Effector memory CD4-positive, alpha-beta T cell (primary cell): ENCODE data around the gene TMC4.

Experiments
- DNase-seq, 3 donors: peaks; one replicate each; pipeline ENCODE4 v3.0.0-alpha.2; 2020
- H3K27ac ChIP-seq: 2 replicates; pipeline ENCODE4 v1.7.0; 2013; ENCODE audit warnings: mild to moderate bottlenecking, low read length, moderate library complexity; ENCODE audit not compliant: insufficient read depth, poor library complexity, severe bottlenecking
- H3K27me3 ChIP-seq: replicated peaks from 2 replicates; pipeline ENCODE4 v1.7.0; 2013; ENCODE audit warnings: mild to moderate bottlenecking, low read length; ENCODE audit not compliant: insufficient read depth, control insufficient read depth, poor library complexity, severe bottlenecking
- H3K36me3 ChIP-seq: 2 replicates; pipeline ENCODE4 v1.7.0; 2013; ENCODE audit warnings: mild to moderate bottlenecking, low read length, moderate library complexity; ENCODE audit not compliant: control insufficient read depth, insufficient read depth
- H3K4me1 ChIP-seq: 2 replicates; pipeline ENCODE4 v1.7.0; 2013; ENCODE audit warnings: low read length, mild to moderate bottlenecking; ENCODE audit not compliant: control insufficient read depth, insufficient read depth, poor library complexity, severe bottlenecking
- H3K4me3 ChIP-seq: 2 replicates; pipeline ENCODE4 v1.7.0; 2013; ENCODE audit warnings: low read length, low read depth, mild to moderate bottlenecking; ENCODE audit not compliant: insufficient read depth, poor library complexity, severe bottlenecking
- H3K9me3 ChIP-seq: 2 replicates; pipeline ENCODE4 v1.7.0; 2013; ENCODE audit warnings: mild to moderate bottlenecking, low read length, moderate library complexity; ENCODE audit not compliant: control insufficient read depth

TMC4 gene

GRCh38 chr19:54165222-54165621 is 7.7 kb downstream of the TMC4 start:
- DNase-seq = no peak
- Histone ChIP-seq H3K27me3 (no peaks in the 10 kb centered on the region), H3K9me3 (no peaks in the 10 kb centered on the region), H3K27ac (no peak overlapping the region), H3K4me1 (peaks cover 33% of the 10 kb centered on the region), H3K36me3 (no peaks in the 10 kb centered on the region), H3K4me3 (no peak overlapping the region)

GRCh38 chr19:54164369-54165068 is 8.4 kb downstream of the TMC4 start:
- Histone ChIP-seq H3K4me3 (no peak overlapping the region), H3K27me3 (no peaks in the 10 kb centered on the region), H3K36me3 (no peaks in the 10 kb centered on the region), H3K27ac (no peak overlapping the region), H3K4me1 (peaks cover 35% of the 10 kb centered on the region), H3K9me3 (no peaks in the 10 kb centered on the region)
- DNase-seq = peak; percentile 56 to 71 (median 58)

DNA sequence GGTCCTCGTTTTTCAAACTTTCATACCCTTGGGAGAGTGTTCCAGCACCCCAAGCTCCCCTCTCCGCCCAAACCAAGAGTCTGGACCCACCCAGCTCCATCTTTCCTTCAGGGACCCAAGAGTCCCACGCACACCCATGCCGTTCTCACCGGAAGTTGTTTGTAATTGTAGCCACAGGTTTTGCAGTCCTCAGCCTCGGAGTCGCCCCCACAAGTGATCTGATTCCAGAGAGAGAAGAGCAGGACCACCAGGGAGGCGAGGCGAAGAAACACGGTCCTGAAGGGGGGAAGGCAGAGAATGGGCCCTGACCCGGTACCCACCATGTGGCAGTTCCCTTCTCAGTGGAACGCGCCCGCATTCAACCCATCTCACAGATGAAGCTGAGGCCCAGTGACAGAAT is 10.1 kb downstream of the TMC4 start:
- no peaks in the 10 kb centered on the region for H3K27me3 ChIP-seq
- no peaks in the 10 kb centered on the region for H3K9me3 ChIP-seq
- peaks cover 43% of the 10 kb centered on the region for H3K4me1 ChIP-seq
- no peak for DNase-seq
- H3K27ac ChIP-seq = no peak overlapping the region
- peaks cover 6% of the 10 kb centered on the region for H3K36me3 ChIP-seq
- H3K4me3 ChIP-seq = peak overlapping the region; percentile 40

DNA sequence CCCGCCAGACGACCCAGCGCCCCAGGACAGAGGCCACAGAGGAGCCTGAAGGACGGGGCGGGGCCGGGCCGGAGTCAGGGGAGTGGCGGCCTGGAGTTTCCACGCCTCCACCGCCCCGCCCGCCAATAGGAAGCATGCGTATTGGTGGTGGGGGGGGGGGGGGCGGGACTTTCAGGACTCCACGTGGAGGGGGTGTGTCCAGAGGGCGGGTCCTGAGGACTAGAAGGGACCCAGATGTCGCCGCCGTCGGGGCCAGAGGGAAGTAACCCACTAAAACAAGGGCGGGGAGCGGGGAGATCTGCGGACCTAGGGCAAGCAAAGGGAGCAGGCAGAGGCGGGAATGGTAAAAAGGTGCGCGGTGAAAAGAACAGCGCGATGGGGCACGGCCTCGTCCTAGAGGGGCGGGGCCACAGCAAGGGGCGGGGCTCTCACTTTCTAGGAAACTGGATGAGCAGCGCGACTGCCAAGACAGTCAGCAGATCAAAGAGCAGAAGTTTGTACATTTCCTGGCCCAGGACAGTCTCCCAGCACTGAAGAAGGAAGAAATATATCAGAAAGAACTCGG is 10.6 kb downstream of the TMC4 start:
- H3K36me3 ChIP-seq = peaks cover 10% of the 10 kb centered on the region
- H3K27ac ChIP-seq = peak overlapping the region; percentile 25
- H3K4me1 ChIP-seq = peaks cover 47% of the 10 kb centered on the region
- DNase-seq = peak; percentile 66 to 76 (median 67)
- H3K9me3 ChIP-seq = no peaks in the 10 kb centered on the region
- H3K4me3 ChIP-seq = peak overlapping the region; percentile 40
- H3K27me3 ChIP-seq = no peaks in the 10 kb centered on the region

DNA sequence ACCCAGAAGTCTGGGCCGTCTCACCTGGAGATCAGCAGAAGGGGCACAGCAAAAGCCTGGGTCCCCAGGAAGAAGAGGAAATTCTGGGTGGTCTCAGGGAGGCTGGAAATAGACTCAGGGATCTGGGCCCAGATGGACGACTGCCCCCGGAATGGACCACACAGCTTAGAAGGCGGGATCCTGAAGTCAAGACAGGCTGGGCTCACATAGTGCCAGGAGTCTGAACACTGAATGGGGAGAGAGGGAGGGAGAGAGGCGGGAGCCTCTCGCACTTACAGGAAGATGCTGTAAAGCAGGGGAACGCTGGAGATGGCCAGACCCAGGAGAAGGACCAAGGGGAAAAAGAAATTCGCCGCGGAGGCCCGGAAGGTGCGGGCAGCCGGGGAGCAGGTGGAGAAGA is 12.1 kb downstream of the TMC4 start:
- Histone ChIP-seq H3K4me3 (peak overlapping the region; percentile 55), H3K27ac (peak overlapping the region; percentile 78), H3K27me3 (no peaks in the 10 kb centered on the region), H3K36me3 (peaks cover 25% of the 10 kb centered on the region), H3K9me3 (no peaks in the 10 kb centered on the region), H3K4me1 (peaks cover 47% of the 10 kb centered on the region)
- no peak for DNase-seq

GRCh38 chr19:54160182-54160811 is 12.7 kb downstream of the TMC4 start:
- Histone ChIP-seq H3K27me3 (no peaks in the 10 kb centered on the region), H3K4me1 (peaks cover 52% of the 10 kb centered on the region), H3K4me3 (peak overlapping the region; percentile 55), H3K9me3 (no peaks in the 10 kb centered on the region), H3K36me3 (peaks cover 30% of the 10 kb centered on the region), H3K27ac (peak overlapping the region; percentile 78)
- DNase-seq = no peak

DNA sequence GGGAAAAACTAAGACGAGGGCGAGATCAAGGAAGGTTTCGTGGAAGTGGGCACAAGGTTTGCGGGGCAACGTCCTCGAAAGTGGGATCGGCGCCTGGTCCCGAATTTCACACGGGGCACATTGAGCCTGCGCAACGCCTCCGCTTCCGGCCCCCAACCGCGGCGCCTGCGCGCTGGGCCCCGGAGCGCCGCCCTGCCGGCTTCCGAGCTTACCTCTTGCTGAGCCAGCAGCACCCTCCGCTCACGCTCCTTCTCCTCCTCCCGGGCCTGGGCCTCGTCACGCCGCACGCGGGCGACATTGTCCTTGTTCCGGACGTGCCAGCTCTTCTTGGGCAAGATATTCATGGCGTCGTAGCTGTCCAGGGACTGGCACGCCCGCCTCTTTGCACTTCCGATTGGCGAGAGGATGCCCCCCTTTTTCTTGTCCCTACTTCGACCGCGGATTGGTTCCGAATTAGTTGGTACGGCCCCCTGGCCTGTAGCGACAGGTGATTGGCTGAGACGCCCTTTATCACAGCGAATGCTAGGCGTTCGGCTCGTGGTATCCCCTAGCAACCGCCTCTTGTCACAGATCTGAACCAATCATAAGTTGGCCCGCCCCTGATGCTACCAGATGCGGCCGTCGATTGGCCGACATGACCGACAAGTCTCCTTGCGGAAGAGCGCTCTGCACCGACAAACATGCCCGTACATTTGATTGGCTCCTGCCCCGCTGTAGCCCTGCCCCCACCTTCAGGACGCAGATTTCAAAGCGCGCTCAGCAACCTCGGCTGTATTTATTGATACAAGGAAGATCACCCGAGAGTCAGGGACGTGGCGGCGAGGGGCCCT is 13.4 kb downstream of the TMC4 start, which contains the start of gene LENG1:
TSS of gene LENG1 (minus strand) at position 370 of the 830 bp plus-strand sequence. CDS start at position 344, 26 bp downstream.
- peaks cover 57% of the 10 kb centered on the region for H3K4me1 ChIP-seq

GRCh38 chr19:54158812-54159351 is 14.1 kb downstream of the TMC4 start:
- Histone ChIP-seq H3K4me1 (peaks cover 54% of the 10 kb centered on the region), H3K27ac (peak overlapping the region; percentile 83), H3K4me3 (peak overlapping the region; percentile 60), H3K36me3 (peaks cover 45% of the 10 kb centered on the region), H3K9me3 (no peaks in the 10 kb centered on the region), H3K27me3 (no peaks in the 10 kb centered on the region)
- no peak for DNase-seq

More for the DNA sequence above, 13.4 kb downstream of the TMC4 start, which contains the start of gene LENG1:
- H3K9me3 ChIP-seq = no peaks in the 10 kb centered on the region
- H3K4me3 ChIP-seq = peak within 1 kb of the TSS; percentile 60
- peak; percentile 98 to 100 (median 99) for DNase-seq
- peak within 1 kb of the TSS; percentile 83 for H3K27ac ChIP-seq
- peaks cover 38% of the 10 kb centered on the region for H3K36me3 ChIP-seq
- H3K27me3 ChIP-seq = no peaks in the 10 kb centered on the region

DNA sequence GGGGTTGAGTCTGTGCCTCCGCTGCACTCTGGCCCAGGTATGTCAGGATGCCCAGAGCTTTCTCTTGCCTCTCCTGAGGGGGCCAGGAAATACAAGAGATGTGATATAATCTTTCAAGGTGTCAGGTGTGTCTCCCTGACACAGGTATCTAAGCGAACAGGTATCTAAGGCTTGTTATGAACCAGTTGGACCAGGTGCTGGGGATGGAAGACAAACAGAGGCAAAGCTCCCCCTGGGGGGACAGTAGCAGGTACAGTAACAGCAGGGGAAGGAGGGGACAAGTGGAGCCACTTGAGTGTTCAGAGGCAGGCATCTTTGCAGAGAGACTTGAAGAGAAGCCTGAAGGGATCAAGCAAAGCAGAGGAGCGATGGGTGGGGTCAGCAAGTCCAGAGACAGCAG is 16.0 kb downstream of the TMC4 start:
- Histone ChIP-seq H3K27ac (peak overlapping the region; percentile 34), H3K36me3 (peaks cover 64% of the 10 kb centered on the region), H3K27me3 (no peaks in the 10 kb centered on the region), H3K9me3 (no peaks in the 10 kb centered on the region), H3K4me3 (no peak overlapping the region), H3K4me1 (peaks cover 40% of the 10 kb centered on the region)
- DNase-seq = no peak
